Measurements from ENCODE around the gene ANGPTL2.

DNA sequence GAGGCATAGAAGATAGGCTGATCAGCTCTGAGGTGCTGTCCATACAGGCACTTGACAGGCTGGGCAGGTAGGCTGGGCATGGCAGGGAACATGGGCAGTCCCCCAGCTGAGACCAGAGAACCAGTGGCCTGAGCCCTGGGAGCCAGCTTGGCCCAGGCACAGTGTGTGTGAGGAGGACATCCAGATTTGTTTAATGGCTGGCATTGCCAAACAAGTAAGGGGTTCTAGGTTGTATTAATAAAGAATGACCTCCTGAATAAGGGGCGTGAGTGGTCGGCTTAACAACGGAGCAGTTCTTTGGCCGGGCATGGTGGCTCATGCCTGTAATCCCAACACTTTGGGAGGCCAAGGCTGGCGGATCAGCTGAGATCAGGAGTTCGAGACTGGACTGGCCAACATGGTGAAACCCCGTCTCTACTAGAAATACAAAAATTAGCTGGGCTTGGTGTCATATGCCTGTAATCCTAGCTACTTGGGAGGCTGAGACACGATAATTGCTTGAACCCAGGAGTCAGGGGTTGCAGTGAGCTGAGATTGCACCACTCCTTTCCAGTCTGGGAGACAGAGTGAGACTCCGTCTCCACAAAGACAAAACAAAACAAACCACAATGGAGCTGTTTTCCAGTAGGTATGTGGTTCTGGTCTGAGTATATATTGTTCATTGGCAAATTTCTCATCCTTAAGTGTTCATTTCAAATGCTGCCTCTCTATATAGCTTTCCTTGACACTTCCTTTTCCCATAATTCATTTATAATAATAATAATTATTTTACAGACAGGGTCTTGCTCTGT lies 56.2 kb downstream of the ANGPTL2 start:
- TF ChIP-seq, protein P1, sequence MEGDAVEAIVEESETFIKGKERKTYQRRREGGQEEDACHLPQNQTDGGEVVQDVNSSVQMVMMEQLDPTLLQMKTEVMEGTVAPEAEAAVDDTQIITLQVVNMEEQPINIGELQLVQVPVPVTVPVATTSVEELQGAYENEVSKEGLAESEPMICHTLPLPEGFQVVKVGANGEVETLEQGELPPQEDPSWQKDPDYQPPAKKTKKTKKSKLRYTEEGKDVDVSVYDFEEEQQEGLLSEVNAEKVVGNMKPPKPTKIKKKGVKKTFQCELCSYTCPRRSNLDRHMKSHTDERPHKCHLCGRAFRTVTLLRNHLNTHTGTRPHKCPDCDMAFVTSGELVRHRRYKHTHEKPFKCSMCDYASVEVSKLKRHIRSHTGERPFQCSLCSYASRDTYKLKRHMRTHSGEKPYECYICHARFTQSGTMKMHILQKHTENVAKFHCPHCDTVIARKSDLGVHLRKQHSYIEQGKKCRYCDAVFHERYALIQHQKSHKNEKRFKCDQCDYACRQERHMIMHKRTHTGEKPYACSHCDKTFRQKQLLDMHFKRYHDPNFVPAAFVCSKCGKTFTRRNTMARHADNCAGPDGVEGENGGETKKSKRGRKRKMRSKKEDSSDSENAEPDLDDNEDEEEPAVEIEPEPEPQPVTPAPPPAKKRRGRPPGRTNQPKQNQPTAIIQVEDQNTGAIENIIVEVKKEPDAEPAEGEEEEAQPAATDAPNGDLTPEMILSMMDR (IDR thresholded peaks at IDR 0.05; ENCODE audit: low read depth, low read length, poor library complexity, severe bottlenecking), result no peak
- no peak for TF ChIP-seq EZH2phosphoT487 (IDR thresholded peaks at IDR 0.05; ENCODE audit: borderline replicate concordance, low read length)
